ENCODE measurements around the gene GPRIN3.

GRCh38 chr4:89356086-89356485 is 48.5 kb upstream of the GPRIN3 start:
- TF ChIP-seq CTCF (conservative IDR thresholded peaks at IDR 0.05; ENCODE audit: low read depth, low read length) (no peak), EZH2 (IDR thresholded peaks at IDR 0.05; ENCODE audit: borderline replicate concordance, low read depth, low read length, poor library complexity, severe bottlenecking) (no peak)

Measured in A673 (cell line).